ENCODE measurements around the gene PIK3IP1.

The PIK3IP1 gene

GRCh38 chr22:31282748-31283468, 9.4 kb downstream of the PIK3IP1 start:
- DNase-seq = no peak
- in situ Hi-C loops (cut with MboI; ENCODE audit: low pct_unique_long_range_greater_than_20kb, low sequenced_read_pairs) = no loop called here

- in situ Hi-C loops (cut with MboI; ENCODE audit: low pct_unique_long_range_greater_than_20kb, low sequenced_read_pairs) = no loop called here
- no peak for DNase-seq
Observed at GRCh38 chr22:31281733-31282132, 10.6 kb downstream of the PIK3IP1 start.

GRCh38 chr22:31279821-31280505, 12.3 kb downstream of the PIK3IP1 start:
- in situ Hi-C loops (cut with MboI; ENCODE audit: low pct_unique_long_range_greater_than_20kb, low sequenced_read_pairs) = no loop called here
- no peak for DNase-seq

GRCh38 chr22:31279327-31279669, 13.0 kb downstream of the PIK3IP1 start:
- DNase-seq = no peak
- in situ Hi-C loops (cut with MboI; ENCODE audit: low pct_unique_long_range_greater_than_20kb, low sequenced_read_pairs) = no loop called here

GRCh38 chr22:31278626-31279326, 13.5 kb downstream of the PIK3IP1 start:
- in situ Hi-C loops (cut with MboI; ENCODE audit: low pct_unique_long_range_greater_than_20kb, low sequenced_read_pairs) = no loop called here
- DNase-seq = no peak

GRCh38 chr22:31278151-31278621, 14.1 kb downstream of the PIK3IP1 start:
- in situ Hi-C loops (cut with MboI; ENCODE audit: low pct_unique_long_range_greater_than_20kb, low sequenced_read_pairs) = no loop called here
- no peak for DNase-seq

- no peak for DNase-seq
- in situ Hi-C loops (cut with MboI; ENCODE audit: low pct_unique_long_range_greater_than_20kb, low sequenced_read_pairs) = no loop called here
Observed at GRCh38 chr22:31277741-31278140, 14.5 kb downstream of the PIK3IP1 start.

GRCh38 chr22:31276426-31277167, 15.7 kb downstream of the PIK3IP1 start:
- in situ Hi-C loops (cut with MboI; ENCODE audit: low pct_unique_long_range_greater_than_20kb, low sequenced_read_pairs) = no loop called here
- DNase-seq = no peak

DNA sequence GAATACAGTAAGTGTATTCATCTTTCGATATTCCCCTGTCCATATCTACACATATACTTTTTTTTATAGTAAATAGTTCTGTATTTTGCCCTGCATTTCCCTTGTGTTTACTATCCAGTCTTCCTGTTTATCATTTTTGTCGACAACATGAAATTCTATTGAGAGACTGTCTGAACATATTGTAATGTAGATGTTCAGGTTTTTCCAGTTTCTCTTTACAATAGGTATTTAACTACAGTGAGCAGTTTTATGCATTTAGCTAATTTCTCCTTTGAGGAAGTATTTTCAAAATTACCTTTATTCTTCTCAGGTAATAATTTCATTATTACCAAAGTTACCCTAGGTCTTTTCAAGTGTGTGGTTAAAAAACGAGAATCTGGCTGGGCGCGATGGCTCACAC, 16.7 kb downstream of the PIK3IP1 start:
- DNase-seq = no peak
- in situ Hi-C loops (cut with MboI; ENCODE audit: low pct_unique_long_range_greater_than_20kb, low sequenced_read_pairs) = no loop called here

- no peak for DNase-seq
- in situ Hi-C loops (cut with MboI; ENCODE audit: low pct_unique_long_range_greater_than_20kb, low sequenced_read_pairs) = no loop called here
Observed at GRCh38 chr22:31275018-31275417, 17.3 kb downstream of the PIK3IP1 start.

GRCh38 chr22:31274017-31274416, 18.3 kb downstream of the PIK3IP1 start:
- in situ Hi-C loops (cut with MboI; ENCODE audit: low pct_unique_long_range_greater_than_20kb, low sequenced_read_pairs) = no loop called here
- DNase-seq = no peak

DNA sequence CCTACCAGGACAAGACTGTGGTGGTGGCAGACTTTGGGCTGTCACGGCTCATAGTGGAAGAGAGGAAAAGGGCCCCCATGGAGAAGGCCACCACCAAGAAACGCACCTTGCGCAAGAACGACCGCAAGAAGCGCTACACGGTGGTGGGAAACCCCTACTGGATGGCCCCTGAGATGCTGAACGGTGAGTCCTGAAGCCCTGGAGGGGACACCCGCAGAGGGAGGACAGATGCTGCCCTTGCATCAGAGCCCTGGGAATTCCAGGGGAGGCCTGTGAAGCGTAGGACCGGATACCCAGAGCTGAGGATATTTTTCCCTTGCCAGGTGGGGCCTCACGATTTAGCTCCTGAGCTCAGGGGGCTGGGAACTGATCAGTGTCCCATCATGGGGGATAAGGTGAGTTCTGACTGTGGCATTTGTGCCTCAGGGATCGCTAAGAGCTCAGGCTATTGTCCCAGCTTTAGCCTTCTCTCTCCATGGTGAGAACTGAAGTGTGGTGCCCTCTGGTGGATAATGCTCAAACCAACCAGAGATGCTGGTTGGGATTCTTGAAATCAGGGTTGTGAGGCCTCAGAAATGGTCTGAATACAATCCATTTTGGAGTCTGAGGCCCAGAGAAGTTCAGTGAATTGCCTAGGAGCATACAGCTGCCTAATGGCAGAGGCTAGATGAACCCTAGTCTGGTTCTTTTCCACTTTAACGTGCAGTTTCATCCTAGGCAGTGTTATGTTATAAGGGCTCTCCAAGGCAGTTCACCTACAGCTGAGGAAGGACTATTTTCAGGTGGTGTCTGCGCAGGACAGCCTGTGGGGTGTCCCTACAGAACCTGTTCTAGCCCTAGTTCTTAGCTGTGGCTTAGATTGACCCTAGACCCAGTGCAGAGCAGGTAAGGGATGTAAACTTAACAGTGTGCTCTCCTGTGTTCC, 19.5 kb downstream of the PIK3IP1 start:
- in situ Hi-C loops (cut with MboI; ENCODE audit: low pct_unique_long_range_greater_than_20kb, low sequenced_read_pairs) = no loop called here
- DNase-seq = peak; percentile 61

- no peak for DNase-seq
- in situ Hi-C loops (cut with MboI; ENCODE audit: low pct_unique_long_range_greater_than_20kb, low sequenced_read_pairs) = no loop called here
Observed at GRCh38 chr22:31271485-31271884, 20.8 kb downstream of the PIK3IP1 start.

DNA sequence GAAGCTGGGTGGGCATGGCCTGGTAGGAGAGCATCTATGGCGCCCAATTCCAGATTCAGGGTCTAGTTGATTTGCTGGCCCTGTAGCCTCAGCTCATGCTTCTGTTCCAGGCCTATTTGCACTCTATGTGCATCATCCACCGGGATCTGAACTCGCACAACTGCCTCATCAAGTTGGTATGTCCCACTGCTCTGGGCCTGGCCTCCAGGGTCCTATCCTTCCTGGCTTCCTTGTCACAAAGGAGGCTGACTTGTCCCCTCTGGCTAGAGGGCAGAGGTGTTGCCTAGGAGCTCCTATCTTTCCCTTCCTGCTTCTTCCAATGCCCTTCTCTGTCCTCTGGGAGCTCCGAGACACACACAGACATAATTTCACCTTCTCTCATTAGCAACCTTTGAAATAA, 21.3 kb downstream of the PIK3IP1 start:
- in situ Hi-C loops (cut with MboI; ENCODE audit: low pct_unique_long_range_greater_than_20kb, low sequenced_read_pairs) = no loop called here
- DNase-seq = no peak

GRCh38 chr22:31269892-31270579, 22.3 kb downstream of the PIK3IP1 start:
- DNase-seq = no peak
- in situ Hi-C loops (cut with MboI; ENCODE audit: low pct_unique_long_range_greater_than_20kb, low sequenced_read_pairs) = no loop called here

GRCh38 chr22:31268281-31268680, 24.0 kb downstream of the PIK3IP1 start:
- DNase-seq = no peak
- in situ Hi-C loops (cut with MboI; ENCODE audit: low pct_unique_long_range_greater_than_20kb, low sequenced_read_pairs) = no loop called here

GRCh38 chr22:31263896-31264640, 28.2 kb downstream of the PIK3IP1 start:
- in situ Hi-C loops (cut with MboI; ENCODE audit: low pct_unique_long_range_greater_than_20kb, low sequenced_read_pairs) = no loop called here
- no peak for DNase-seq
